ENCODE measurements around the gene PDGFB. TPM values are rescaled to one million over a fixed set of nuclear protein-coding genes. Genes with fewer than 3 reads are reported as not detected.

Gene PDGFB
- total and polyA plus RNA-seq, 12 donors, result 9.9 to 45.6 (median 18.5) TPM

DNA sequence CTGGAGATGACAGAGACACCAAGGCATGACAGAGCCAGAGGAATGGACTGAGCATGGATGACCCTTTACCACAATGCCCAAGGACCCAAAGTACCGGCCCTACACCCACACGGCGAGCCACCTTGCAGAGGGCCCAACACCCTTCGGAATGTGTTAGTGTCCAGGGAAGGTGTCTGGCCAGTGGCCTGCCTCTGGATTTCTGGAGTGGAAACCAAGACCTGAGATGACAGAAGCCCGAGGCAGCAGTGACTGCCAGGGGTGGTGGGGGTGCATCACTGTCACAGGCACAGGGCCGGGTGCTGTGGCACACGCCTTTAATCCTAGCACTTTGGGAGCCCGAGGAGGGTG lies 28.7 kb downstream of the PDGFB start:
- ATAC-seq, result peak in 2 of 8 donors; percentile 5 to 23
- Histone ChIP-seq H3K4me1 (peaks cover 0 to 6% (median 3%) of the 10 kb centered on the region in 9 donors), H3K36me3 (peaks cover 0 to 34% (median 0%) of the 10 kb centered on the region in 9 donors), H3K4me3 (no peak overlapping the region), H3K9me3 (peaks cover 0 to 3% (median 0%) of the 10 kb centered on the region in 11 donors), H3K27ac (no peak overlapping the region), H3K27me3 (no peaks in the 10 kb centered on the region)
- 91 to 92% methylated on average over 8 of the region's 8 CpGs for WGBS, 2 donors
- intact Hi-C loops (cut with DNase I), result no loop called here
- no peak for DNase-seq
- TF ChIP-seq, protein P1, sequence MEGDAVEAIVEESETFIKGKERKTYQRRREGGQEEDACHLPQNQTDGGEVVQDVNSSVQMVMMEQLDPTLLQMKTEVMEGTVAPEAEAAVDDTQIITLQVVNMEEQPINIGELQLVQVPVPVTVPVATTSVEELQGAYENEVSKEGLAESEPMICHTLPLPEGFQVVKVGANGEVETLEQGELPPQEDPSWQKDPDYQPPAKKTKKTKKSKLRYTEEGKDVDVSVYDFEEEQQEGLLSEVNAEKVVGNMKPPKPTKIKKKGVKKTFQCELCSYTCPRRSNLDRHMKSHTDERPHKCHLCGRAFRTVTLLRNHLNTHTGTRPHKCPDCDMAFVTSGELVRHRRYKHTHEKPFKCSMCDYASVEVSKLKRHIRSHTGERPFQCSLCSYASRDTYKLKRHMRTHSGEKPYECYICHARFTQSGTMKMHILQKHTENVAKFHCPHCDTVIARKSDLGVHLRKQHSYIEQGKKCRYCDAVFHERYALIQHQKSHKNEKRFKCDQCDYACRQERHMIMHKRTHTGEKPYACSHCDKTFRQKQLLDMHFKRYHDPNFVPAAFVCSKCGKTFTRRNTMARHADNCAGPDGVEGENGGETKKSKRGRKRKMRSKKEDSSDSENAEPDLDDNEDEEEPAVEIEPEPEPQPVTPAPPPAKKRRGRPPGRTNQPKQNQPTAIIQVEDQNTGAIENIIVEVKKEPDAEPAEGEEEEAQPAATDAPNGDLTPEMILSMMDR (IDR thresholded peaks at IDR 0.05), result peak in 2 of 9 donors; percentile 1 to 13

DNA sequence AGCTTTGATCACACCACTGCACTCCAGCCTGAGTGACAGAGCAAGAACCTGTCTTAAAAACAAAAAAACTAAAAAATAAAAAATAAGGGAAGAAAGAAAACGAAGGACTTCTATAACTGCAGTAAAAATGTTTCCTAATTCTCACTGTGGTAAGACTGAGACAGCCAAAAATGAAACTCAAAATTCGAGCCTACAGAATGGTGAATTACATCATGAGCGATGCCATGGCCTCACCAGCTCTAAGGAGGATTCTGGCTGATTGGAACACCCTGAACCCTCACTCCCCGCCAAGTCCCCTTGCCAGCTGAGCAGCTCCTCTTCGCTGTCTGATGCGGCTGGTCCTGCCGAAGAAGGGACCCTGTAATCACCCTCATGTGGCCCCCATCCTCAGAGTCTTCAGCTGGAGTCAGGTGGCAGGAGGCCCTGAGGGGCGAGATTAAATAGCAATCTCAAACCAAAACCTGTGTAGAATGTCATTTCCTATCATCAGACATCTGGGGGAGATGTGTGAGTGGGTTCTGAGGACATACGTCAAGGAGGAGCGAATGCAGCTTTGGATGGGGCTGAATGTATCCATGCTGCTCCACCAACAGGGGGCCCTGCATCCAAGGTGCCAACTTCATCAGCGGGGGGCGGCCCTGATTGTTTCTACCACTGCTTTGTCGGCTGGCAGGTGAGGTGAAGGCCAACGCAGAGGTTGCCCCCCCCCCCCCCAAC lies 29.2 kb downstream of the PDGFB start:
- peaks cover 0 to 34% (median 0%) of the 10 kb centered on the region in 9 donors for H3K36me3 ChIP-seq
- 67 to 69% methylated on average over 14 of the region's 14 CpGs for WGBS, 2 donors
- H3K9me3 ChIP-seq, result peaks cover 0 to 3% (median 0%) of the 10 kb centered on the region in 11 donors
- intact Hi-C loops (cut with DNase I), result no loop called here
- H3K4me1 ChIP-seq, result peaks cover 0 to 4% (median 0%) of the 10 kb centered on the region in 9 donors
- H3K27me3 ChIP-seq, result no peaks in the 10 kb centered on the region
- DNase-seq (no peak), ATAC-seq (peak in 6 of 8 donors; percentile 22 to 69 (median 54))
- no peak overlapping the region for H3K4me3 ChIP-seq
- TF ChIP-seq, protein P1 (IDR thresholded peaks at IDR 0.05), result peak in 8 of 9 donors; percentile 23 to 58 (median 46)
- no peak overlapping the region for H3K27ac ChIP-seq

DNA sequence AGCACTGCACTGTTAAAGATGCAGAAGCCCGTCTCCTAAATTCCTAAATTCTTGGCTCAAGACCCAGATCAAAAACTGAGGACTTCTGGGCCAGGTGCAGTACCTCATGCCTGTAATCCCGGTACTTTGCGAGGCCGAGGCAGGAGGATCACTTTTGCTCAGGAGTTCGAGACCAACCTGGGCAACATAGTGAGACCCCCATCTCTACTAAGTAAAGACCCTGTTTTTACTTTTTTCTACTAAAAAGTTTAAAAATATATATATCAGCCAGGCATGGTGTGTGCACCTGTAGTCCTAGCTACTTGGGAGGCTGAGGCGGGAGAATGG lies 29.7 kb downstream of the PDGFB start:
- peaks cover 0 to 4% (median 0%) of the 10 kb centered on the region in 9 donors for H3K4me1 ChIP-seq
- H3K27me3 ChIP-seq, result no peaks in the 10 kb centered on the region
- TF ChIP-seq, protein P1 (IDR thresholded peaks at IDR 0.05), result no peak
- peaks cover 0 to 3% (median 0%) of the 10 kb centered on the region in 11 donors for H3K9me3 ChIP-seq
- no peak overlapping the region for H3K27ac ChIP-seq
- peaks cover 0 to 34% (median 0%) of the 10 kb centered on the region in 9 donors for H3K36me3 ChIP-seq
- 81 to 85% methylated on average over 6 of the region's 6 CpGs for WGBS, 2 donors
- no peak for ATAC-seq
- intact Hi-C loops (cut with DNase I), result no loop called here
- DNase-seq, result no peak
- H3K4me3 ChIP-seq, result no peak overlapping the region

DNA sequence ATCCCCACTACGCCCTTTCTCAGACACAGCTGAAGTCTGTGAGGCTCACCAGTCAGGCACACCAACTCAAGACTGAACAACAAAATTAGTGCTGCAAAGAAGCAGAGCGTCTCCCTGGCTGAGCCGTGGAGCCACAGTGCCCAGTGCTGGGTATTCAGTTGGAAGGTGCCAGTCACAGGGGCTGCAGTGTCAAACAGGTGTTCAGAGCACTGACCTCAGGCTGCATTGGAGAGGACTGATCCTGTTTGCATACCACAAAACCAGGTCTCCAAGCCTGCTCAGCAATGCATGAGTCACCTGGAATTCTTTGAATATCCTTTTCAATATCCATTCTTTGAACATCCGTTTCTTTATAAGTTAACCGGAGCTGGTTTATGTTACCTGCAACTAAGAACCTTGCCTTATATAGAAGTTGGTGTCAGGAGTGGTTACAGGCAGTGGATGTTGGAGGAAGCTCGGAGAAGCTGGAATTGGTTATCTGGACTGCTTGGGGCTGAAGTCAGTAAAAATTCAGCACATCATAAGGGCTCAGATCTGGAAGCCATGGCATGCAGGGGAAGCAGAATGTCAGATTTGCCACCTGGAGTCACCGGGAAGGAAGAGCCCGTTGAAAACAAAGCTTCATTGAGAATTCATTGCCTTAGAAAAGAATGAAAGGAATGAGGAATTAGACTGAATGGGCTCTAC lies 30.3 kb downstream of the PDGFB start:
- WGBS, 2 donors, result 66 to 69% methylated on average over 8 of the region's 8 CpGs
- ATAC-seq, result no peak

More for the DNA sequence above, 30.3 kb downstream of the PDGFB start:
- H3K27me3 ChIP-seq, result no peaks in the 10 kb centered on the region
- no peak overlapping the region for H3K27ac ChIP-seq
- TF ChIP-seq, protein P1 (IDR thresholded peaks at IDR 0.05), result no peak
- H3K4me1 ChIP-seq, result peaks cover 0 to 4% (median 0%) of the 10 kb centered on the region in 9 donors
- intact Hi-C loops (cut with DNase I), result no loop called here
- no peak overlapping the region for H3K4me3 ChIP-seq
- H3K36me3 ChIP-seq, result peaks cover 0 to 34% (median 0%) of the 10 kb centered on the region in 9 donors
- DNase-seq, result no peak
- H3K9me3 ChIP-seq, result peaks cover 0 to 3% (median 0%) of the 10 kb centered on the region in 11 donors

Measured in heart right ventricle (tissue), 16 donors.